Right lobe of liver (tissue), 4 donors: ENCODE measurements around the gene NPIPB4.
"Not testable (repeated sequence)": the region's sequence is repeated elsewhere in the genome, so short reads cannot be mapped to it uniquely, and the experiment has no call there.

Experiments used
- POLR2A ChIP-seq: fragments of 450-650 bp; IDR thresholded peaks from one replicate; pipeline ENCODE4 v1.6.1; 2017; ENCODE audit warnings: antibody characterized with exemption, mild to moderate bottlenecking
- TF ChIP-seq, protein P1 (sequence below), 4 donors: fragments of 200-600 bp in 3 of 4; fragments of 450-650 bp in 1 of 4; IDR thresholded peaks; one replicate each; pipeline versions ENCODE4 v1.5.1 to v1.8.0; 2016 to 2022; ENCODE audit warnings: antibody characterized with exemption in 4 of 4, mild to moderate bottlenecking in 2 of 4
- donor health status: DM: no; HTN: no; CAD: no.
- donor health status: DM: no; HTN: no; CAD: no.
- donor health status: DM: no; HTN: yes; CAD: no.

- TF ChIP-seq, protein P1, sequence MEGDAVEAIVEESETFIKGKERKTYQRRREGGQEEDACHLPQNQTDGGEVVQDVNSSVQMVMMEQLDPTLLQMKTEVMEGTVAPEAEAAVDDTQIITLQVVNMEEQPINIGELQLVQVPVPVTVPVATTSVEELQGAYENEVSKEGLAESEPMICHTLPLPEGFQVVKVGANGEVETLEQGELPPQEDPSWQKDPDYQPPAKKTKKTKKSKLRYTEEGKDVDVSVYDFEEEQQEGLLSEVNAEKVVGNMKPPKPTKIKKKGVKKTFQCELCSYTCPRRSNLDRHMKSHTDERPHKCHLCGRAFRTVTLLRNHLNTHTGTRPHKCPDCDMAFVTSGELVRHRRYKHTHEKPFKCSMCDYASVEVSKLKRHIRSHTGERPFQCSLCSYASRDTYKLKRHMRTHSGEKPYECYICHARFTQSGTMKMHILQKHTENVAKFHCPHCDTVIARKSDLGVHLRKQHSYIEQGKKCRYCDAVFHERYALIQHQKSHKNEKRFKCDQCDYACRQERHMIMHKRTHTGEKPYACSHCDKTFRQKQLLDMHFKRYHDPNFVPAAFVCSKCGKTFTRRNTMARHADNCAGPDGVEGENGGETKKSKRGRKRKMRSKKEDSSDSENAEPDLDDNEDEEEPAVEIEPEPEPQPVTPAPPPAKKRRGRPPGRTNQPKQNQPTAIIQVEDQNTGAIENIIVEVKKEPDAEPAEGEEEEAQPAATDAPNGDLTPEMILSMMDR (IDR thresholded peaks at IDR 0.05) = not testable (repeated sequence)
- not testable (repeated sequence) for TF ChIP-seq POLR2A
Measured at GRCh38 chr16:21819617-21820016, 37.9 kb downstream of the NPIPB4 start.
